CD14-positive monocyte (primary cell): ENCODE results near the gene KIF26B. TPM values are rescaled to one million over a fixed set of nuclear protein-coding genes. Genes with fewer than 3 reads are reported as not detected.

Experiments used
- DNase-seq, 3 donors: peaks; one replicate each; pipeline ENCODE4 v3.0.0-alpha.2; 2011 to 2022
- H2AFZ ChIP-seq: 2 replicates; pipeline ENCODE4 v1.6.0; 2012; ENCODE audit warnings: mild to moderate bottlenecking, low read depth, low read length, inconsistent platforms; ENCODE audit not compliant: insufficient read depth, poor library complexity, severe bottlenecking
- H3K27ac ChIP-seq, 2 donors: 1 replicate in 1 of 2; 2 replicates in 1 of 2; pipeline ENCODE4 v1.5.1; 2012 to 2013; ENCODE audit warnings: low read length in 2 of 2, control low read depth in 1 of 2, inconsistent platforms in 1 of 2, low read depth in 1 of 2, mild to moderate bottlenecking in 1 of 2
- H3K27me3 ChIP-seq, 2 donors: one replicate each; pipeline versions ENCODE4 v1.6.0 to v1.6.1; 2011 to 2013; ENCODE audit warnings: low read length in 2 of 2; ENCODE audit not compliant: control insufficient read depth in 2 of 2, insufficient read depth in 2 of 2
- H3K36me3 ChIP-seq, 2 donors: replicated peaks in 1 of 2; 1 replicate in 1 of 2; 2 replicates in 1 of 2; pipeline versions ENCODE4 v1.5.1 to v1.6.1; 2012 to 2013; ENCODE audit warnings: low read length in 2 of 2, control low read depth in 1 of 2, inconsistent platforms in 1 of 2, mild to moderate bottlenecking in 1 of 2; ENCODE audit not compliant: insufficient read depth in 2 of 2, control insufficient read depth in 1 of 2
- H3K4me1 ChIP-seq, 2 donors: 1 replicate in 1 of 2; 2 replicates in 1 of 2; pipeline versions ENCODE4 v1.5.1 to v1.6.1; 2012 to 2013; ENCODE audit warnings: low read length in 2 of 2, control low read depth in 1 of 2, inconsistent platforms in 1 of 2, mild to moderate bottlenecking in 1 of 2, moderate library complexity in 1 of 2; ENCODE audit not compliant: insufficient read depth in 2 of 2, control insufficient read depth in 1 of 2
- H3K4me2 ChIP-seq: replicated peaks from 2 replicates; pipeline ENCODE3; 2012; ENCODE audit warnings: low read length, moderate library complexity, mild to moderate bottlenecking; ENCODE audit not compliant: poor library complexity, severe bottlenecking; ENCODE audit errors: extremely low read depth
- H3K4me3 ChIP-seq, 3 experiments: fragments of 200-600 bp in 1 of 3; sonication (generic) in 1 of 3; replicated peaks in 1 of 3; 1 replicate in 2 of 3; 2 replicates in 1 of 3; pipeline ENCODE4 v1.5.1; 2011 to 2013; ENCODE audit warnings: low read length in 3 of 3, mild to moderate bottlenecking in 3 of 3, control low read depth in 2 of 3, low read depth in 2 of 3, inconsistent platforms in 1 of 3, moderate library complexity in 1 of 3
- H3K79me2 ChIP-seq: 2 replicates; pipeline ENCODE4 v1.6.0; 2012; ENCODE audit warnings: mild to moderate bottlenecking, control low read depth, inconsistent platforms, low read length, moderate library complexity; ENCODE audit not compliant: insufficient read depth
- H3K9ac ChIP-seq: 2 replicates; pipeline ENCODE4 v1.6.0; 2017; ENCODE audit warnings: low read length, mild to moderate bottlenecking; ENCODE audit not compliant: insufficient read depth, poor library complexity, severe bottlenecking
- H3K9me3 ChIP-seq, 2 donors: replicated peaks in 1 of 2; 1 replicate in 1 of 2; 2 replicates in 1 of 2; pipeline versions ENCODE4 v1.5.1 to v1.6.1; 2012 to 2013; ENCODE audit warnings: low read length in 2 of 2, control low read depth in 1 of 2; ENCODE audit not compliant: control insufficient read depth in 1 of 2, insufficient read depth in 1 of 2
- H4K20me1 ChIP-seq: 2 replicates; pipeline ENCODE4 v1.6.0; 2012; ENCODE audit warnings: mild to moderate bottlenecking, low read length, control low read depth, moderate library complexity; ENCODE audit not compliant: insufficient read depth
- H3K27ac Mint-ChIP-seq, 7 donors: one replicate each; pipeline ENCODE4 v1.8.0; 2020; ENCODE audit warnings: mild to moderate bottlenecking in 7 of 7, mixed read lengths in 7 of 7, moderate library complexity in 6 of 7, inconsistent platforms in 2 of 7
- H3K27me3 Mint-ChIP-seq, 3 donors: one replicate each; pipeline ENCODE4 v1.8.0; 2021 to 2022; ENCODE audit warnings: low read depth in 3 of 3, mild to moderate bottlenecking in 3 of 3, mixed read lengths in 3 of 3, moderate library complexity in 3 of 3, inconsistent platforms in 1 of 3
- H3K36me3 Mint-ChIP-seq, 2 donors: one replicate each; pipeline ENCODE4 v1.8.0; 2020; ENCODE audit warnings: mixed read lengths in 2 of 2, inconsistent platforms in 1 of 2, mild to moderate bottlenecking in 1 of 2
- H3K4me1 Mint-ChIP-seq: one replicate; pipeline ENCODE4 v1.8.0; 2020; ENCODE audit warnings: mild to moderate bottlenecking, mixed read lengths
- H3K4me3 Mint-ChIP-seq, 2 donors: one replicate each; pipeline ENCODE4 v1.8.0; 2020; ENCODE audit warnings: mild to moderate bottlenecking in 2 of 2, mixed read lengths in 2 of 2, moderate library complexity in 1 of 2
- H3K9me3 Mint-ChIP-seq, 7 donors: one replicate each; pipeline ENCODE4 v1.8.0; 2020 to 2022; ENCODE audit warnings: mixed read lengths in 7 of 7, mild to moderate bottlenecking in 6 of 7, moderate library complexity in 6 of 7, inconsistent platforms in 2 of 7
- CTCF ChIP-seq: fragments of 200-600 bp; IDR thresholded peaks from one replicate; pipeline ENCODE4 v1.8.0; 2022; ENCODE audit warnings: antibody characterized with exemption, mild to moderate bottlenecking
- WGBS: methylation state at CpG from one replicate; pipeline ENCODE4 v1.1.5; 2013; ENCODE audit warnings: missing lambda C conversion rate; ENCODE audit not compliant: insufficient coverage; 5-methylcytosine and 5-hydroxymethylcytosine counted together
- intact Hi-C, 2 donors: fragments of 100-400 bp; cut with micrococcal nuclease; formaldehyde crosslinking; loops; one replicate each; pipeline versions ENCODE4 v1.15.0 to v1.15.1; 2023
- polyA plus RNA-seq, 3 donors: library from polyadenylated mRNA; depleted of rRNA in 1 of 3; unstranded in 2 of 3; stranded (reverse) in 1 of 3; fragments of 300-500 nt in 2 of 3; fragments of >200 nt in 1 of 3; fragmentation: Illumina TruSeq in 2 of 3; gene quantifications; 1 replicate in 2 of 3; 2 replicates in 1 of 3; pipeline ENCODE4 v1.2.3, GENCODE V29; 2012 to 2021

The KIF26B gene
- polyA plus RNA-seq, 3 donors = 0.01 to 0.05 TPM; not detected in 1

- intact Hi-C loops = no loop called here
- no peak for DNase-seq
Measured at GRCh38 chr1:245366886-245367285, 212.1 kb downstream of the KIF26B start.

GRCh38 chr1:245370175-245370825 lies 215.5 kb downstream of the KIF26B start:
- no peak overlapping the region for H3K27ac Mint-ChIP-seq
- no peaks in the 10 kb centered on the region for H3K9me3 ChIP-seq
- H3K4me3 ChIP-seq = no peak overlapping the region
- 94% methylated on average over 6 of the region's 15 CpGs for WGBS
- H2AFZ ChIP-seq = no peak overlapping the region
- H3K27ac ChIP-seq = no peak overlapping the region
- DNase-seq = no peak
- no peak overlapping the region for H3K4me3 Mint-ChIP-seq
- no peaks in the 10 kb centered on the region for H3K4me1 Mint-ChIP-seq
- H3K79me2 ChIP-seq = no peaks in the 10 kb centered on the region
- no peak for TF ChIP-seq CTCF
- intact Hi-C loops = no loop called here
- no peaks in the 10 kb centered on the region for H3K36me3 ChIP-seq
- no peak overlapping the region for H3K4me2 ChIP-seq
- H3K9me3 Mint-ChIP-seq = peaks cover 0 to 3% (median 0%) of the 10 kb centered on the region in 7 donors
- H3K27me3 Mint-ChIP-seq = peaks cover 2 to 9% (median 8%) of the 10 kb centered on the region in 3 donors
- no peaks in the 10 kb centered on the region for H4K20me1 ChIP-seq
- H3K9ac ChIP-seq = no peak overlapping the region
- H3K36me3 Mint-ChIP-seq = no peaks in the 10 kb centered on the region
- no peaks in the 10 kb centered on the region for H3K4me1 ChIP-seq
- no peaks in the 10 kb centered on the region for H3K27me3 ChIP-seq

More at GRCh38 chr1:245366886-245367285, 212.1 kb downstream of the KIF26B start:
- Mint-ChIP-seq H3K36me3 (no peaks in the 10 kb centered on the region), H3K9me3 (peaks cover 0 to 5% (median 0%) of the 10 kb centered on the region in 7 donors), H3K27me3 (peaks cover 3 to 5% (median 5%) of the 10 kb centered on the region in 3 donors), H3K27ac (no peak overlapping the region), H3K4me1 (no peaks in the 10 kb centered on the region), H3K4me3 (no peak overlapping the region)
- Histone ChIP-seq H3K4me2 (no peak overlapping the region), H3K79me2 (no peaks in the 10 kb centered on the region), H3K9ac (no peak overlapping the region), H3K4me3 (no peak overlapping the region), H3K4me1 (no peaks in the 10 kb centered on the region), H3K27ac (no peak overlapping the region), H4K20me1 (no peaks in the 10 kb centered on the region), H3K36me3 (no peaks in the 10 kb centered on the region), H3K9me3 (no peaks in the 10 kb centered on the region), H2AFZ (no peak overlapping the region), H3K27me3 (no peaks in the 10 kb centered on the region)
- no peak for TF ChIP-seq CTCF
- 96% methylated on average over 19 of the region's 19 CpGs for WGBS
